ENCODE data around the gene ARL5C.

Gene ARL5C

DNA sequence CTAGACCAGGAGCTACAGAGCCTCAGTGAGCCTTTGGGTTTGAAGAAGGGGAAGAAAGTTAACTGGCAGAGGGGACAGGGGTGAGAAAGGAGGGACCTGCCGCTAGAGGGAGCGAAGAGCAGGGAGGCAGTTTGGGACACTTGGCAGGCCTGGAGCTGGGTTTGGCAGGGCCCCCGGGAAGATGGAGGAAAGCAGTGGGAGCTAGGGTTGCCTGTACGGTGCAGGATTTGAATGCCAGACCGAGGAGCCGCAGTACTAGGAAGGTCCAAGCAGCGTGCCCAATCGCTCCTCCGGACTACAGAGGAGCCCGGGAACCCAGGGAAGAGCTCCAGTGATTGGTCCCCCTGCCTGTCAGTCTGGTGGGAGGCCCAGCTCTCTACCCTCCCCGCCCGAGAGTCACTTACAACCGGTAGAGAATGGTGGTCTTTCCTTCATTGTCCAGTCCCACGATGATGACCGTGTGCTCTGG lies 1.3 kb downstream of the ARL5C start:
- ChIA-PET CTCF (interaction anchor here (0.6 to 8.6 kb wide), 21 partner anchors 10 to 197 kb away, joined by 3 to 96 read pairs (median 4); partner anchors contain the start of genes FBXO47 and PLXDC1), POLR2A (interaction anchor here (1.0 to 1.4 kb wide), 2 partner anchors 10 to 11 kb away, joined by 3 to 7 read pairs; no protein-coding TSS in a partner anchor)
- Histone ChIP-seq H3K27ac (ENCODE audit: insufficient read depth in 1 of 2, low read depth in 1 of 2, low read length in 2 of 2, poor library complexity in 1 of 2, severe bottlenecking in 2 of 2) (no peak overlapping the region), H3K9me3 (ENCODE audit: control extremely low read depth in 1 of 5, control insufficient read depth in 4 of 5, insufficient read depth in 2 of 5, low read depth in 1 of 5, low read length in 4 of 5) (no peaks in the 10 kb centered on the region), H3K4me3 (ENCODE audit: control insufficient read depth in 1 of 7, extremely low read depth in 1 of 7, insufficient read depth in 4 of 7, low read depth in 2 of 7, low read length in 6 of 7) (peak overlapping the region; percentile 28 to 98 (median 77)), H3K27me3 (replicated peaks in 2 of 5; ENCODE audit: control insufficient read depth in 4 of 5, insufficient read depth in 5 of 5, low read length in 4 of 5) (no peaks in the 10 kb centered on the region), H3K4me1 (ENCODE audit: control extremely low read depth in 1 of 4, control insufficient read depth in 4 of 4, insufficient read depth in 4 of 4, low read length in 3 of 4) (peaks cover 18 to 55% (median 48%) of the 10 kb centered on the region in 4 experiments), H3K36me3 (ENCODE audit: control insufficient read depth in 4 of 4, insufficient read depth in 4 of 4, low read length in 3 of 4) (no peaks in the 10 kb centered on the region)
- peak; percentile 87 to 93 (median 90) for DNase-seq
- WGBS (ENCODE audit: insufficient coverage) = 0% methylated on average over 15 of the region's 15 CpGs

DNA sequence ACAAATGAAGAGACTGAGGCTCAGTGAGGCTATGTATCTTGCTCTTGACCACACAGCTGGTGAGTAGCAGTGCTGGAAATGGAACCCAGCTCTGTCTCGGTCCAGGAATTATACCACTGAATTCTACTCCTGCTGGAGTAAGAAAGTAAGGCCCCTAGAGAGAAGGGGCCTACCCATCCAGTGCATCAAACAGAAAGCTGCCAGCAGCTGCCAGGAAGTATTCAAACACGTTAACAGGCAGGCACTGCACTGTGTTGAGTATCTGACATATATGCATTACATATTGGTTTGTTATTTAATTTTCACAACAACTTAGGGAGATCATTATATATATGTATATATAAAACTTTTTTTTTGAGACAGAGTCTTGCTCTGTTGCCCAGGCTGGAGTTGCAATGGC lies 4.0 kb downstream of the ARL5C start:
- ChIA-PET POLR2A (no interaction called here), CTCF (interaction anchor here (0.7 to 8.6 kb wide), 6 partner anchors 8 to 91 kb away, joined by 3 to 96 read pairs (median 5); partner anchors contain the start of gene PLXDC1)
- WGBS (ENCODE audit: insufficient coverage) = 100% methylated on average over 1 of the region's 2 CpGs
- no peak for DNase-seq
- H3K4me1 ChIP-seq (ENCODE audit: control extremely low read depth in 1 of 4, control insufficient read depth in 4 of 4, insufficient read depth in 4 of 4, low read length in 3 of 4) = peaks cover 12 to 33% (median 27%) of the 10 kb centered on the region in 4 experiments
- no peaks in the 10 kb centered on the region for H3K36me3 ChIP-seq (ENCODE audit: control insufficient read depth in 4 of 4, insufficient read depth in 4 of 4, low read length in 3 of 4)
- no peaks in the 10 kb centered on the region for H3K9me3 ChIP-seq (ENCODE audit: control extremely low read depth in 1 of 5, control insufficient read depth in 4 of 5, insufficient read depth in 2 of 5, low read depth in 1 of 5, low read length in 4 of 5)
- no peaks in the 10 kb centered on the region for H3K27me3 ChIP-seq (replicated peaks in 2 of 5; ENCODE audit: control insufficient read depth in 4 of 5, insufficient read depth in 5 of 5, low read length in 4 of 5)
- no peak overlapping the region for H3K27ac ChIP-seq (ENCODE audit: insufficient read depth in 1 of 2, low read depth in 1 of 2, low read length in 2 of 2, poor library complexity in 1 of 2, severe bottlenecking in 2 of 2)
- H3K4me3 ChIP-seq (ENCODE audit: control insufficient read depth in 1 of 7, extremely low read depth in 1 of 7, insufficient read depth in 4 of 7, low read depth in 2 of 7, low read length in 6 of 7) = no peak overlapping the region

DNA sequence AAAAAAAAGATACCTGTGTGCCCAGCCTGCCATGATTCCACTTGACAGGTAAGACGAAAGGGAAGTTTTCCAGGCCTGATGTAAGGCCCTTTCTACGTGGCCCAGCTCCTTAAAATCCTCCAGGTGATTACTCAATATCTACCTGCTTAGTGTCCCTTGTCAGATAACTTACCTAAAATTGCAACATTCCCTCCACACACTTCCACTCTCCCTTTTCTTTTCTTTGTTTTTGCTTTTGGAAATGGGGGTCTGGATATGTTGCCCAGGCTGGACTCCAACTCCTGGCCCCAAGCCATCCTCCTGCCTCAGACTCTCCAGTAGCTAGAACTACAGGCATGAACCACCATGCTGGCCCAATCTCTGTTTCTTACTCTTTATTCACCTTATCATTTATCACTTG lies 7.3 kb downstream of the ARL5C start:
- Histone ChIP-seq H3K36me3 (ENCODE audit: control insufficient read depth in 4 of 4, insufficient read depth in 4 of 4, low read length in 3 of 4) (no peaks in the 10 kb centered on the region), H3K4me1 (ENCODE audit: control extremely low read depth in 1 of 4, control insufficient read depth in 4 of 4, insufficient read depth in 4 of 4, low read length in 3 of 4) (peaks cover 0 to 11% (median 2%) of the 10 kb centered on the region in 4 experiments), H3K27me3 (replicated peaks in 2 of 5; ENCODE audit: control insufficient read depth in 4 of 5, insufficient read depth in 5 of 5, low read length in 4 of 5) (no peaks in the 10 kb centered on the region), H3K9me3 (ENCODE audit: control extremely low read depth in 1 of 5, control insufficient read depth in 4 of 5, insufficient read depth in 2 of 5, low read depth in 1 of 5, low read length in 4 of 5) (no peaks in the 10 kb centered on the region), H3K4me3 (ENCODE audit: control insufficient read depth in 1 of 7, extremely low read depth in 1 of 7, insufficient read depth in 4 of 7, low read depth in 2 of 7, low read length in 6 of 7) (no peak overlapping the region), H3K27ac (ENCODE audit: insufficient read depth in 1 of 2, low read depth in 1 of 2, low read length in 2 of 2, poor library complexity in 1 of 2, severe bottlenecking in 2 of 2) (no peak overlapping the region)
- ChIA-PET POLR2A (no interaction called here), CTCF (interaction anchor here (0.7 to 1.2 kb wide), 2 partner anchors 15 to 19 kb away, joined by 4 read pairs; no protein-coding TSS in a partner anchor)
- DNase-seq = no peak
- WGBS (ENCODE audit: insufficient coverage) = 85% methylated on average over 2 of the region's 2 CpGs

GRCh38 chr17:39156491-39156890 lies 9.5 kb downstream of the ARL5C start:
- Histone ChIP-seq H3K4me3 (ENCODE audit: control insufficient read depth in 1 of 7, extremely low read depth in 1 of 7, insufficient read depth in 4 of 7, low read depth in 2 of 7, low read length in 6 of 7) (no peak overlapping the region), H3K27me3 (replicated peaks in 2 of 5; ENCODE audit: control insufficient read depth in 4 of 5, insufficient read depth in 5 of 5, low read length in 4 of 5) (peaks cover 0 to 10% (median 5%) of the 10 kb centered on the region in 5 experiments), H3K36me3 (ENCODE audit: control insufficient read depth in 4 of 4, insufficient read depth in 4 of 4, low read length in 3 of 4) (no peaks in the 10 kb centered on the region), H3K4me1 (ENCODE audit: control extremely low read depth in 1 of 4, control insufficient read depth in 4 of 4, insufficient read depth in 4 of 4, low read length in 3 of 4) (peaks cover 2 to 31% (median 18%) of the 10 kb centered on the region in 4 experiments), H3K27ac (ENCODE audit: insufficient read depth in 1 of 2, low read depth in 1 of 2, low read length in 2 of 2, poor library complexity in 1 of 2, severe bottlenecking in 2 of 2) (no peak overlapping the region), H3K9me3 (ENCODE audit: control extremely low read depth in 1 of 5, control insufficient read depth in 4 of 5, insufficient read depth in 2 of 5, low read depth in 1 of 5, low read length in 4 of 5) (no peaks in the 10 kb centered on the region)
- WGBS (ENCODE audit: insufficient coverage) = 100% methylated on average over 4 of the region's 7 CpGs
- CTCF ChIA-PET = interaction anchor here (4.3 to 7.1 kb wide), 2 partner anchors 9 to 19 kb away, joined by 60 to 96 read pairs; partner anchors contain the start of gene ARL5C
- no peak for DNase-seq
- POLR2A ChIA-PET = no interaction called here

DNA sequence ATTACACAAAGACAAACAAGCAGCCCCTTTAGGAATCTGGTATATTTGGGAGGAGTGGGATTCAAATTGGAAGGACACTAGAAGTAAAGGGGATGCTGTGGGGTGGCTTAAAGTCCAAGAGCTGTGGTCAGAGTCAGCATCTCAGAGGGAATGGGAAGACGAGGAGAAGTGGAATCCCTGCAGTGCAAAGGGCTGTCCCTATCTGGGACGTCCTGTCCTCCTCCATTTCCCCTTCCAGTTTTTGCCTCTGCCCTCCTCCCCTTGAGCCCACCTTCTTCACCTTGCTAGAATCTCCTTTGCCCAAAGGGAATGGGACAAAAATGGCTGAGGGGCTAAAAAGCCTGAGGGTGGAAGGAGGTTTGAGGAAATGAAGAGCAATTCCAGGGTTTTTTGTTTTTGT lies 10.3 kb downstream of the ARL5C start:
- no peak overlapping the region for H3K4me3 ChIP-seq (ENCODE audit: control insufficient read depth in 1 of 7, extremely low read depth in 1 of 7, insufficient read depth in 4 of 7, low read depth in 2 of 7, low read length in 6 of 7)

GRCh38 chr17:39153599-39154051 lies 12.3 kb downstream of the ARL5C start:
- CTCF ChIA-PET = interaction anchor here (0.6 to 7.1 kb wide), 29 partner anchors 12 to 378 kb away, joined by 3 to 96 read pairs (median 4); partner anchors contain the start of genes ARL5C, FBXO47 and LASP1NB
- Histone ChIP-seq H3K27ac (ENCODE audit: insufficient read depth in 1 of 2, low read depth in 1 of 2, low read length in 2 of 2, poor library complexity in 1 of 2, severe bottlenecking in 2 of 2) (peak overlapping the region in 1 of 2 experiments; percentile 58), H3K27me3 (replicated peaks in 2 of 5; ENCODE audit: control insufficient read depth in 4 of 5, insufficient read depth in 5 of 5, low read length in 4 of 5) (peaks cover 0 to 37% (median 28%) of the 10 kb centered on the region in 5 experiments), H3K9me3 (ENCODE audit: control extremely low read depth in 1 of 5, control insufficient read depth in 4 of 5, insufficient read depth in 2 of 5, low read depth in 1 of 5, low read length in 4 of 5) (no peaks in the 10 kb centered on the region), H3K4me1 (ENCODE audit: control extremely low read depth in 1 of 4, control insufficient read depth in 4 of 4, insufficient read depth in 4 of 4, low read length in 3 of 4) (peaks cover 2 to 26% (median 24%) of the 10 kb centered on the region in 4 experiments), H3K36me3 (ENCODE audit: control insufficient read depth in 4 of 4, insufficient read depth in 4 of 4, low read length in 3 of 4) (no peaks in the 10 kb centered on the region), H3K4me3 (ENCODE audit: control insufficient read depth in 1 of 7, extremely low read depth in 1 of 7, insufficient read depth in 4 of 7, low read depth in 2 of 7, low read length in 6 of 7) (peak overlapping the region; percentile 91 to 100 (median 97))
- 0% methylated on average over 5 of the region's 16 CpGs for WGBS (ENCODE audit: insufficient coverage)
- peak; percentile 86 to 91 (median 91) for DNase-seq
- POLR2A ChIA-PET = interaction anchor here (0.9 to 2.1 kb wide), 5 partner anchors 9 to 285 kb away, joined by 3 to 9 read pairs (median 6); no protein-coding TSS in a partner anchor

More for the DNA sequence above, 10.3 kb downstream of the ARL5C start:
- Histone ChIP-seq H3K9me3 (ENCODE audit: control extremely low read depth in 1 of 5, control insufficient read depth in 4 of 5, insufficient read depth in 2 of 5, low read depth in 1 of 5, low read length in 4 of 5) (no peaks in the 10 kb centered on the region), H3K27ac (ENCODE audit: insufficient read depth in 1 of 2, low read depth in 1 of 2, low read length in 2 of 2, poor library complexity in 1 of 2, severe bottlenecking in 2 of 2) (no peak overlapping the region), H3K4me1 (ENCODE audit: control extremely low read depth in 1 of 4, control insufficient read depth in 4 of 4, insufficient read depth in 4 of 4, low read length in 3 of 4) (peaks cover 2 to 26% (median 23%) of the 10 kb centered on the region in 4 experiments), H3K36me3 (ENCODE audit: control insufficient read depth in 4 of 4, insufficient read depth in 4 of 4, low read length in 3 of 4) (no peaks in the 10 kb centered on the region), H3K27me3 (replicated peaks in 2 of 5; ENCODE audit: control insufficient read depth in 4 of 5, insufficient read depth in 5 of 5, low read length in 4 of 5) (peaks cover 0 to 17% (median 10%) of the 10 kb centered on the region in 5 experiments)
- POLR2A ChIA-PET = no interaction called here
- no peak for DNase-seq
- CTCF ChIA-PET = interaction anchor here (4.3 to 7.1 kb wide), 2 partner anchors 10 to 20 kb away, joined by 60 to 96 read pairs; partner anchors contain the start of gene ARL5C
- no CpG with 5 or more reads among the region's 2 CpGs for WGBS (ENCODE audit: insufficient coverage)
